Endodermal cell (in vitro differentiated cells): ENCODE data around the gene TUT4. TPM values are rescaled to one million over a fixed set of nuclear protein-coding genes. Genes with fewer than 3 reads are reported as not detected.

Experiments
- DNase-seq: peaks from one replicate; pipeline ENCODE4 v3.0.0-alpha.2; 2017
- H3K27ac ChIP-seq: 2 replicates; pipeline ENCODE4 v1.5.1; 2013; ENCODE audit warnings: mild to moderate bottlenecking, low read depth, low read length, moderate library complexity
- H3K27me3 ChIP-seq: 2 replicates; pipeline ENCODE4 v1.6.1; 2013; ENCODE audit warnings: mild to moderate bottlenecking, low read length, moderate library complexity; ENCODE audit not compliant: insufficient read depth, control insufficient read depth, poor library complexity, severe bottlenecking
- H3K36me3 ChIP-seq: 2 replicates; pipeline ENCODE4 v1.7.0; 2013; ENCODE audit warnings: mild to moderate bottlenecking, low read length, moderate library complexity; ENCODE audit not compliant: control insufficient read depth, insufficient read depth
- H3K4me1 ChIP-seq: one replicate; pipeline ENCODE4 v1.7.0; 2013; ENCODE audit warnings: low read length; ENCODE audit not compliant: control insufficient read depth, insufficient read depth
- H3K4me3 ChIP-seq: 2 replicates; pipeline ENCODE4 v1.5.1; 2013; ENCODE audit warnings: mild to moderate bottlenecking, low read length, moderate library complexity
- H3K9ac ChIP-seq: 2 replicates; pipeline ENCODE4 v1.6.1; 2013; ENCODE audit warnings: mild to moderate bottlenecking, low read length, moderate library complexity; ENCODE audit not compliant: poor library complexity, severe bottlenecking; ENCODE audit errors: extremely low read depth
- H3K9me3 ChIP-seq: 2 replicates; pipeline ENCODE4 v1.6.1; 2013; ENCODE audit warnings: mild to moderate bottlenecking, low read length, moderate library complexity; ENCODE audit not compliant: control insufficient read depth
- H3K27ac Mint-ChIP-seq: 2 replicates; pipeline ENCODE4 v1.8.0; 2020; ENCODE audit warnings: mixed read lengths
- H3K27me3 Mint-ChIP-seq: 2 replicates; pipeline ENCODE4 v1.8.0; 2021; ENCODE audit warnings: mild to moderate bottlenecking, mixed read lengths; ENCODE audit not compliant: insufficient read depth
- H3K36me3 Mint-ChIP-seq: 2 replicates; pipeline ENCODE4 v1.8.0; 2020; ENCODE audit warnings: low read depth, mixed read lengths
- H3K4me1 Mint-ChIP-seq: 2 replicates; pipeline ENCODE4 v1.8.0; 2020; ENCODE audit warnings: mixed read lengths
- H3K4me3 Mint-ChIP-seq: 2 replicates; pipeline ENCODE4 v1.8.0; 2020; ENCODE audit warnings: mild to moderate bottlenecking, moderate library complexity, mixed read lengths
- H3K9me3 Mint-ChIP-seq: 2 replicates; pipeline ENCODE4 v1.8.0; 2020; ENCODE audit warnings: mild to moderate bottlenecking, mixed read lengths
- WGBS, 2 experiments: methylation state at CpG; one replicate each; pipeline versions ENCODE4 v1.1.5 to v1.1.7; 2013; ENCODE audit warnings: missing lambda C conversion rate in 2 of 2, mixed read lengths in 1 of 2; ENCODE audit not compliant: insufficient coverage in 1 of 2, insufficient read length in 1 of 2; 5-methylcytosine and 5-hydroxymethylcytosine counted together
- total RNA-seq, 2 donors: library from RNA; stranded (reverse); fragmentation: NEBNext Ultra II Directional in 1 of 2; extraction: Animal tissue kit (Norgen Biotek cat#: 25700) in 1 of 2; gene quantifications; 2 replicates in 1 of 2; 3 replicates in 1 of 2; pipeline ENCODE4 v1.2.1, GENCODE V29; 2021
- TF ChIP-seq, protein P1 (sequence below): fragments of 200-600 bp; sonication (generic); conservative IDR thresholded peaks from 2 replicates; pipeline ENCODE4 v1.5.0; 2021; ENCODE audit warnings: antibody characterized with exemption, mild to moderate bottlenecking

Gene TUT4
- total RNA-seq, 2 donors from 2014 or later = 131 to 170 TPM

- no peak overlapping the region for H3K27ac ChIP-seq
- H3K4me1 ChIP-seq = no peaks in the 10 kb centered on the region
- no peak overlapping the region for H3K4me3 Mint-ChIP-seq
- H3K27ac Mint-ChIP-seq = no peak overlapping the region
- no peak overlapping the region for H3K4me3 ChIP-seq
- H3K4me1 Mint-ChIP-seq = peaks cover 4% of the 10 kb centered on the region
- no peaks in the 10 kb centered on the region for H3K9me3 ChIP-seq
- DNase-seq = no peak
- TF ChIP-seq, protein P1, sequence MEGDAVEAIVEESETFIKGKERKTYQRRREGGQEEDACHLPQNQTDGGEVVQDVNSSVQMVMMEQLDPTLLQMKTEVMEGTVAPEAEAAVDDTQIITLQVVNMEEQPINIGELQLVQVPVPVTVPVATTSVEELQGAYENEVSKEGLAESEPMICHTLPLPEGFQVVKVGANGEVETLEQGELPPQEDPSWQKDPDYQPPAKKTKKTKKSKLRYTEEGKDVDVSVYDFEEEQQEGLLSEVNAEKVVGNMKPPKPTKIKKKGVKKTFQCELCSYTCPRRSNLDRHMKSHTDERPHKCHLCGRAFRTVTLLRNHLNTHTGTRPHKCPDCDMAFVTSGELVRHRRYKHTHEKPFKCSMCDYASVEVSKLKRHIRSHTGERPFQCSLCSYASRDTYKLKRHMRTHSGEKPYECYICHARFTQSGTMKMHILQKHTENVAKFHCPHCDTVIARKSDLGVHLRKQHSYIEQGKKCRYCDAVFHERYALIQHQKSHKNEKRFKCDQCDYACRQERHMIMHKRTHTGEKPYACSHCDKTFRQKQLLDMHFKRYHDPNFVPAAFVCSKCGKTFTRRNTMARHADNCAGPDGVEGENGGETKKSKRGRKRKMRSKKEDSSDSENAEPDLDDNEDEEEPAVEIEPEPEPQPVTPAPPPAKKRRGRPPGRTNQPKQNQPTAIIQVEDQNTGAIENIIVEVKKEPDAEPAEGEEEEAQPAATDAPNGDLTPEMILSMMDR = no peak
- H3K27me3 Mint-ChIP-seq = no peaks in the 10 kb centered on the region
- 95 to 100% methylated on average over 2 of the region's 2 CpGs for WGBS, 2 experiments
- peaks cover 2% of the 10 kb centered on the region for H3K9me3 Mint-ChIP-seq
- H3K36me3 ChIP-seq = peaks cover 86% of the 10 kb centered on the region
- H3K9ac ChIP-seq = no peak overlapping the region
- H3K36me3 Mint-ChIP-seq = peaks cover 64% of the 10 kb centered on the region
- no peaks in the 10 kb centered on the region for H3K27me3 ChIP-seq
These were observed 97.2 kb downstream of the TUT4 start for GRCh38 chr1:52455686-52456085.

GRCh38 chr1:52454779-52455178 is 98.1 kb downstream of the TUT4 start:
- TF ChIP-seq, protein P1 = no peak
- no peaks in the 10 kb centered on the region for H3K27me3 ChIP-seq
- peaks cover 60% of the 10 kb centered on the region for H3K36me3 Mint-ChIP-seq
- H3K36me3 ChIP-seq = peaks cover 86% of the 10 kb centered on the region
- H3K4me1 ChIP-seq = no peaks in the 10 kb centered on the region
- H3K4me3 ChIP-seq = no peak overlapping the region
- H3K9me3 ChIP-seq = no peaks in the 10 kb centered on the region
- peak overlapping the region; percentile 4 for H3K27ac Mint-ChIP-seq
- H3K9me3 Mint-ChIP-seq = peaks cover 2% of the 10 kb centered on the region
- H3K27me3 Mint-ChIP-seq = no peaks in the 10 kb centered on the region
- H3K9ac ChIP-seq = no peak overlapping the region
- WGBS, 2 experiments = 93 to 100% methylated on average over 1 to 2 of the region's 2 CpGs
- H3K4me1 Mint-ChIP-seq = peaks cover 4% of the 10 kb centered on the region
- H3K27ac ChIP-seq = no peak overlapping the region
- DNase-seq = no peak
- no peak overlapping the region for H3K4me3 Mint-ChIP-seq

GRCh38 chr1:52454127-52454526 is 98.8 kb downstream of the TUT4 start:
- H3K36me3 Mint-ChIP-seq = peaks cover 60% of the 10 kb centered on the region
- no peak overlapping the region for H3K9ac ChIP-seq
- H3K4me1 Mint-ChIP-seq = peaks cover 4% of the 10 kb centered on the region
- no peaks in the 10 kb centered on the region for H3K27me3 Mint-ChIP-seq
- H3K27ac ChIP-seq = no peak overlapping the region
- peak overlapping the region; percentile 4 for H3K27ac Mint-ChIP-seq
- no peaks in the 10 kb centered on the region for H3K27me3 ChIP-seq
- no peak overlapping the region for H3K4me3 ChIP-seq
- H3K9me3 Mint-ChIP-seq = peaks cover 2% of the 10 kb centered on the region
- peaks cover 92% of the 10 kb centered on the region for H3K36me3 ChIP-seq
- no peaks in the 10 kb centered on the region for H3K4me1 ChIP-seq
- no peak overlapping the region for H3K4me3 Mint-ChIP-seq
- WGBS, 2 experiments = 89% methylated on average over 1 of the region's 1 CpG; no CpG with 5 or more reads in 1 of the 2 experiments
- DNase-seq = no peak
- TF ChIP-seq, protein P1 = no peak
- H3K9me3 ChIP-seq = no peaks in the 10 kb centered on the region
